ENCODE data around the gene RNASE7. TPM values are rescaled to one million over a fixed set of nuclear protein-coding genes. Genes with fewer than 3 reads are reported as not detected.

RNASE7 gene
- total and polyA plus RNA-seq, 9 donors = not detected

DNA sequence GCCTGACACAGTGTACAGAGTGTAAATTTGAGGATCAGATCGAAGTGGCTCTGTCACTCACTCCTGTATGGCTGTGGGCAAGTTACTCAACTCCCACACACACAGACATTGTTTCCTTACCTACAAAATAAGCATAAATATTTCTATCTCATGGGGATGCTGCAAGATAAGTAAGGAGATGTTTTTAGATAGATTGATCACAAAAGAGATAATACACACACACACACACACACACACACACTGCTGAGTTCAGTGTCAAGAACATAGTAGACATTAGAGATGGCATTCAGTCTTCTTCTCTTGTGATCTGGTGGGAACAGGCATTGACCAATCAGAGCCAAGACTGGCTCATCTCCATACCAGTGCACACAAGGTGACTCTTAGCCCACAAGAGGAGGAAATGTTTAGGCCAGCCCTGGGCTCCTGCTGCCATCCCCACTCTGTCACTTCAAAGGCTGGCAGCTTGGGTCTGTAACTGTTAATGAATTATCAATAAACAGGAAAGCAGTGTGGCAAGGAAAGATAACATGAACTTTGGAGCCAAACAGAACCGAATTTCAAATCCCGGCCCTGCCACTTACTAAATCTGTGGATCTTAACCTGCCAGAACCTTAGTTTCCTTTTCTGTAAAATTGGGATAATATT lies 12.1 kb downstream of the RNASE7 start:
- WGBS, 3 donors = 68 to 75% (median 68%) methylated on average over 3 of the region's 3 CpGs

DNA sequence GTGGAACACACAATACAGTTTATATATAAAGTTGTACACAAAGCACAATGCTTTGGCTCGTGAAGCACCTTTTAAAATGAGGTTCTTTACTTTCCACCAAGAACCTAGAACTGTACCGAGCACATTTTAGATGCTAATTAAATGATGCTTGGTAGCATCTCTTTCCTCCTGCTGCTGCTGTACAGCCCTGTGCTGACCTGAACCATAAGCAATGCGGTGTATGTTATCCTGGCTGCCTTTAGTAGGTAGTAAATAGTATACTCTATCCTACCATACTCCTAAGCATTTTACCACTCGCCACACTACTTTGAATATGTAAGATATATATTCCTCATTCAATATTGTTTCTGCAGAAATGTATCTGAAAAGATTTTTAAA lies 12.6 kb downstream of the RNASE7 start:
- no peaks in the 10 kb centered on the region for H3K27me3 ChIP-seq

More for the DNA sequence above, 12.1 kb downstream of the RNASE7 start:
- no peak overlapping the region for H3K27ac ChIP-seq
- TF ChIP-seq EP300 (IDR thresholded peaks at IDR 0.05) (no peak), POLR2A (IDR thresholded peaks at IDR 0.05) (no peak)
- TF ChIP-seq, protein P1, sequence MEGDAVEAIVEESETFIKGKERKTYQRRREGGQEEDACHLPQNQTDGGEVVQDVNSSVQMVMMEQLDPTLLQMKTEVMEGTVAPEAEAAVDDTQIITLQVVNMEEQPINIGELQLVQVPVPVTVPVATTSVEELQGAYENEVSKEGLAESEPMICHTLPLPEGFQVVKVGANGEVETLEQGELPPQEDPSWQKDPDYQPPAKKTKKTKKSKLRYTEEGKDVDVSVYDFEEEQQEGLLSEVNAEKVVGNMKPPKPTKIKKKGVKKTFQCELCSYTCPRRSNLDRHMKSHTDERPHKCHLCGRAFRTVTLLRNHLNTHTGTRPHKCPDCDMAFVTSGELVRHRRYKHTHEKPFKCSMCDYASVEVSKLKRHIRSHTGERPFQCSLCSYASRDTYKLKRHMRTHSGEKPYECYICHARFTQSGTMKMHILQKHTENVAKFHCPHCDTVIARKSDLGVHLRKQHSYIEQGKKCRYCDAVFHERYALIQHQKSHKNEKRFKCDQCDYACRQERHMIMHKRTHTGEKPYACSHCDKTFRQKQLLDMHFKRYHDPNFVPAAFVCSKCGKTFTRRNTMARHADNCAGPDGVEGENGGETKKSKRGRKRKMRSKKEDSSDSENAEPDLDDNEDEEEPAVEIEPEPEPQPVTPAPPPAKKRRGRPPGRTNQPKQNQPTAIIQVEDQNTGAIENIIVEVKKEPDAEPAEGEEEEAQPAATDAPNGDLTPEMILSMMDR (IDR thresholded peaks at IDR 0.05) = no peak
- no peaks in the 10 kb centered on the region for H3K27me3 ChIP-seq
- H3K9me3 ChIP-seq = no peaks in the 10 kb centered on the region
- intact Hi-C loops (cut with DNase I) = no loop called here
- no peak for DNase-seq
- no peaks in the 10 kb centered on the region for H3K4me1 ChIP-seq (ENCODE audit: insufficient read depth)
- H3K4me3 ChIP-seq = no peak overlapping the region
- no peaks in the 10 kb centered on the region for H3K36me3 ChIP-seq

DNA sequence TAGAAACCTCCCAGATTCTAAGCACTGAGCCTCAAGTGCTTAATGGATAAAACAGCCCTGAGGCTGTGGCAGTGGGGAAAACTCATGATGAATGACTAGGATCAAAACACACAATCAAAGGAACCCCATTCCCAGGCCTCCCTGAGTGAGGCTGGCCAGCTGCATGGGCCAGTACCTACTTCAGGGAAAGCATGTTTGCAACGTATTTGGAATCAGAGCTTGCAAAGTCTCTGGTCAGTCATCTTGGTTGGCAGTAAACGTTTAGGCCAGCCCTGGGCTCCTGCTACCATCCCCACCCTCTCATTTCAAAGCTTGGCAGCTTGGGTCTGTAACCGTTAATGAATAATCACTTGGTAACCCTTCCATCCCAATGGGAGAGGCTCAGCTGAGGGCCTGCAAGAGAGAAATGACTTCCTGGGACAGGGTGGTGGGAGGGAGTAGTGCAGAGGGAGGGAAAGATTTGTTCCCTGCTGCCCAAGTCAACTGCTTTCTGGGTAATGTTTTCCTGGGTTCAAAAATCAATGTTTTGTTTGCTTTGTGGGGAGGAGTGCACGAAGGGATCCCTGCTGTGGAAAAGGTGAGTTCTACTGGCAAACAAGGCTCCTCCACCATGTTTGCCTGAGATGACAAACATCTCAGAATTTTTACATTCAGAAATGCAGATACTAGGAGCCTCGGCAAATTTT lies 13.4 kb downstream of the RNASE7 start:
- TF ChIP-seq EP300 (IDR thresholded peaks at IDR 0.05) (no peak), POLR2A (IDR thresholded peaks at IDR 0.05) (no peak)
- TF ChIP-seq, protein P1 (IDR thresholded peaks at IDR 0.05) = no peak
- Histone ChIP-seq H3K9me3 (no peaks in the 10 kb centered on the region), H3K27me3 (no peaks in the 10 kb centered on the region), H3K27ac (no peak overlapping the region), H3K36me3 (no peaks in the 10 kb centered on the region), H3K4me3 (no peak overlapping the region), H3K4me1 (ENCODE audit: insufficient read depth) (no peaks in the 10 kb centered on the region)
- WGBS, 3 donors = 62 to 75% (median 73%) methylated on average over 5 of the region's 5 CpGs
- intact Hi-C loops (cut with DNase I) = no loop called here
- no peak for DNase-seq

More for the DNA sequence above, 12.6 kb downstream of the RNASE7 start:
- WGBS, 3 donors = 77 to 90% (median 89%) methylated on average over 4 of the region's 4 CpGs
- Histone ChIP-seq H3K4me1 (ENCODE audit: insufficient read depth) (no peaks in the 10 kb centered on the region), H3K36me3 (no peaks in the 10 kb centered on the region), H3K4me3 (no peak overlapping the region), H3K9me3 (no peaks in the 10 kb centered on the region), H3K27ac (no peak overlapping the region)
- DNase-seq = no peak
- intact Hi-C loops (cut with DNase I) = no loop called here
- TF ChIP-seq POLR2A (IDR thresholded peaks at IDR 0.05) = no peak
- TF ChIP-seq, protein P1 (IDR thresholded peaks at IDR 0.05) = no peak
- TF ChIP-seq EP300 (IDR thresholded peaks at IDR 0.05) = no peak

DNA sequence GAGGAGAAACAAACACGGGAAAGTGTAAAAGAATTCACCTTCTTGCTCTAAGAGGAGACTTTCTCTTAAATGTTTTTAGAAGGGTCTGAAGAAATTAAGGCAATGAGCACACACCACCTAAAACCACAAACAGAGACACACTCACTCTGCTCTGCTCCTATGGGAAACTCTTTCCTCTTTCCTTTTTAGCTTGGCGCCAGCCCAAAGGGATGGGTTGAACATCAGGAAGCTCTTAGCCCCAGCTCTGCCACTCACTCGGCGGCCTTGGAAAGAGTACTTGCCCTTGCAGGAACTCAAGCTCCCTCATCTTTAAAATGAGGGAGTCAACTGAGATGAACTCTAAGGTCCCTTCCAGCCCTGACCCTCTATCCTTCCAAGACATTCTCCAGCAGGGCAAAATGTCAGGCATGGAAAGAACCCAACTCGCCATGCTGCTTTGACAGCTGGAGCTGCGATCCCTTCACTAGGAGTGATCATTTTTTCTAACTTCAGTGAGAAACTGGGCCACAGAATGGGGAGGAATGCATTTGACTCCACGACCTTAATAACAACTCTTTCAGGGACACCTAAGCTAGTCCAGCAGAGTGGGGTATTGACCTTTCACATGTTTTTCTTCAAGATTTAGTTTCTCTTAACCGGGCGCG lies 14.5 kb downstream of the RNASE7 start:
- Histone ChIP-seq H3K4me1 (ENCODE audit: insufficient read depth) (no peaks in the 10 kb centered on the region), H3K4me3 (no peak overlapping the region), H3K9me3 (no peaks in the 10 kb centered on the region), H3K27me3 (no peaks in the 10 kb centered on the region), H3K27ac (no peak overlapping the region), H3K36me3 (no peaks in the 10 kb centered on the region)
- DNase-seq = no peak
- TF ChIP-seq EP300 (IDR thresholded peaks at IDR 0.05) (no peak), POLR2A (IDR thresholded peaks at IDR 0.05) (no peak)
- TF ChIP-seq, protein P1 (IDR thresholded peaks at IDR 0.05) = no peak
- 75 to 82% (median 78%) methylated on average over 10 of the region's 10 CpGs for WGBS, 3 donors
- intact Hi-C loops (cut with DNase I) = no loop called here
